ENCODE results near the gene AIG1. TPM values are rescaled to one million over a fixed set of nuclear protein-coding genes. Genes with fewer than 3 reads are reported as not detected.

AIG1 gene
- total and polyA plus RNA-seq, 2 of the 13 experiments (the other 11 are each of a cell fraction or from before 2014, with no cell fraction given): 115 to 197 TPM

- TF ChIP-seq THAP9 (CRISPR knock-in tag; IDR thresholded peaks at IDR 0.05; ENCODE audit: borderline replicate concordance) (no peak), PRPF4 (IDR thresholded peaks at IDR 0.05; ENCODE audit: low read depth, low read length, poor library complexity, severe bottlenecking) (no peak), ZFP90 (CRISPR knock-in tag; IDR thresholded peaks at IDR 0.05; ENCODE audit: borderline replicate concordance) (no peak), HMG20A (CRISPR knock-in tag; IDR thresholded peaks at IDR 0.05; ENCODE audit: borderline replicate concordance) (no peak)
Observed at GRCh38 chr6:143180826-143181225, 120.1 kb downstream of the AIG1 start (continued).

GRCh38 chr6:143183666-143184065 is 123.0 kb downstream of the AIG1 start:
- TF ChIP-seq ASH2L (IDR thresholded peaks at IDR 0.05; ENCODE audit: insufficient read length, low read depth, low read length) (no peak), REL (CRISPR knock-in tag; conservative IDR thresholded peaks at IDR 0.05) (no peak), ZNF10 (CRISPR knock-in tag; IDR thresholded peaks at IDR 0.05; ENCODE audit: borderline replicate concordance, low read depth) (no peak), DMTF1 (CRISPR knock-in tag; IDR thresholded peaks at IDR 0.05) (no peak), ZNF589 (CRISPR knock-in tag; conservative IDR thresholded peaks at IDR 0.05) (no peak), DMAP1 (CRISPR knock-in tag; IDR thresholded peaks at IDR 0.05) (no peak), ZSCAN20 (CRISPR knock-in tag; IDR thresholded peaks at IDR 0.05; ENCODE audit: borderline replicate concordance) (no peak)
- Histone ChIP-seq H3K79me2 (ENCODE audit: insufficient read depth, low read length) (no peaks in the 10 kb centered on the region), H3K36me3 (replicated peaks in 1 of 2; ENCODE audit: control insufficient read depth in 1 of 2, insufficient read depth in 2 of 2, low read length in 2 of 2) (peaks cover 1 to 38% of the 10 kb centered on the region in 2 experiments), H2AFZ (ENCODE audit: low read length) (no peak overlapping the region), H3K4me3 (replicated peaks in 1 of 3; ENCODE audit: insufficient read depth in 1 of 3, low read depth in 2 of 3, low read length in 3 of 3) (no peak overlapping the region), H4K20me1 (ENCODE audit: insufficient read depth, low read length) (no peaks in the 10 kb centered on the region), H3K27me3 (ENCODE audit: control insufficient read depth in 1 of 2, insufficient read depth in 2 of 2, low read length in 2 of 2) (no peaks in the 10 kb centered on the region), H3K9ac (ENCODE audit: insufficient read depth, low read depth, low read length) (no peak overlapping the region), H3K9me3 (ENCODE audit: low read length) (no peaks in the 10 kb centered on the region), H3K4me1 (ENCODE audit: insufficient read depth, low read length) (no peaks in the 10 kb centered on the region), H3K4me2 (ENCODE audit: low read depth, low read length) (no peak overlapping the region), H3K27ac (ENCODE audit: extremely low read length, insufficient read depth, low read length) (no peak overlapping the region)
- no peak for ATAC-seq
- ChIA-PET POLR2A (no interaction called here), CTCF (ENCODE audit: low intra/inter-chr PET ratio, low total read pairs) (no interaction called here)
- intact Hi-C loops (cut with micrococcal nuclease; ENCODE audit: unreplicated experiment): no loop called here
- no peak for FAIRE-seq
- no TSS peak for BruUV-seq (replicated peaks)
- no peak for DNase-seq (ENCODE audit: low spot score)
- in situ Hi-C loops (cut with HindIII; ENCODE audit: extremely low pct_ligation_motif_present, low pct_unique_long_range_greater_than_20kb): no loop called here

Data from HepG2 (cell line).